Calu3 (cell line): ENCODE measurements around the gene MTUS2. TPM values are rescaled to one million over a fixed set of nuclear protein-coding genes. Genes with fewer than 3 reads are reported as not detected.

ENCODE experiments used
- BruUV-seq: library from RNA; stranded (reverse); fragments of 400-500 nt; replicated peaks from 2 replicates; lab custom pipeline; 2021; lab: Mats Ljungman, UMichigan
- CTCF ChIA-PET: fragments of 300-600 bp; sonication (Branson Sonifier 250); formaldehyde crosslinking; loops from one replicate; lab custom pipeline; 2022; ENCODE audit warnings: antibody characterized with exemption; lab: Charles Lee
- DNase-seq: peaks from one replicate; pipeline ENCODE4 v3.0.0; 2022
- H3K27ac Mint-ChIP-seq: one replicate; pipeline ENCODE4 v1.8.0; 2022; ENCODE audit warnings: mixed read lengths; ENCODE audit not compliant: unreplicated experiment
- H3K27me3 Mint-ChIP-seq: one replicate; pipeline ENCODE4 v1.8.0; 2022; ENCODE audit warnings: mixed read lengths; ENCODE audit not compliant: unreplicated experiment
- H3K36me3 Mint-ChIP-seq: one replicate; pipeline ENCODE4 v1.8.0; 2022; ENCODE audit warnings: mild to moderate bottlenecking, moderate library complexity, mixed read lengths; ENCODE audit not compliant: insufficient read depth, unreplicated experiment
- H3K4me1 Mint-ChIP-seq: one replicate; pipeline ENCODE4 v1.8.0; 2022; ENCODE audit warnings: mild to moderate bottlenecking, low read depth, mixed read lengths; ENCODE audit not compliant: unreplicated experiment
- H3K4me3 Mint-ChIP-seq: one replicate; pipeline ENCODE4 v1.8.0; 2022; ENCODE audit warnings: mild to moderate bottlenecking, low read depth, moderate library complexity, mixed read lengths; ENCODE audit not compliant: unreplicated experiment
- H3K9me3 Mint-ChIP-seq: one replicate; pipeline ENCODE4 v1.8.0; 2022; ENCODE audit warnings: low read depth, mixed read lengths; ENCODE audit not compliant: unreplicated experiment
- intact Hi-C: fragments of 100-400 bp; cut with micrococcal nuclease; formaldehyde crosslinking; loops from one replicate; pipeline ENCODE4 v1.10.0; 2022; ENCODE audit not compliant: unreplicated experiment
- total RNA-seq: library from RNA; stranded (reverse); gene quantifications from 2 replicates; pipeline ENCODE4 v1.2.3, GENCODE V29; 2022
- TF ChIP-seq, protein P1 (sequence below): fragments of 200-600 bp; IDR thresholded peaks from one replicate; pipeline ENCODE4 v1.8.0; 2022; ENCODE audit warnings: antibody characterized with exemption; ENCODE audit not compliant: unreplicated experiment

Gene MTUS2
- total RNA-seq, 1 experiment from 2014 or later: not detected

DNA sequence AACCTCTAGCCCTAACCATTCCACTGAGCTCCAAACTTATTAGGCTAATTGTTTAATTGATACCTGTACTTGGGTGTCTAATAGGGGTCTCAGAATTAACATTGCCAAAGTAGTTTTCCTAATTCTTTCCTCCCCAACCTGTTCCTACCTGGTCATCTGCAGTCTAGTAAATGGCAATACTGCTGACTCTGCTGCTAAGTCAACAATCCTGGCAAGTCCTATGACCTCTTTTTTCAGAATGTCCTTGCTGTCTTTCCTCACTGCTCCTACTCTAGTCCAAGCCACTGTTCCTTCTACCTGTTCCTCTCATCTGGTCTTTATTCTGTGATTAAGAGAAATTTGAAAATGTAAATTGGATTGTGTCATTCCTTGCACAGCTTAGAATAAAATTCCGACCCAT, 143.9 kb downstream of the MTUS2 start:
- BruUV-seq: no TSS peak
- H3K36me3 Mint-ChIP-seq: no peaks in the 10 kb centered on the region

DNA sequence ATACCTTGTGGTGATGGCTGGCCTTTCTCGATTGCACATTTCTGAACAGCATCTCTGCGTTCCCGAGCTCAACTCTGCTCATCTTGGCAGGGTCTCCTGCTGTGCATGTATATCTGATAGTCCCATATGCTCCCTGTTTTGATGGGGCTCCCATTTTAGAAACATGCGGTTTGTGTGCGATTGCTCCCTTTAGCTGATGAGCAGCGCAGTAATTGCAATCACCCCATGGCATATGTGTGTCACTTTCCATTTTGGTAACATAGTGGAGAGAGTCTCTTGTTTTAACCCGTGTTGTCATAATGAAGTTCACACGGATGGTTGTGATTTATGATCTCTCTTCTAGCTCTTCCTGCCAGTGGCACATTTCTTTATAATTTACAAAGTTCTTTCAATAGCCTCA, 144.7 kb downstream of the MTUS2 start:
- CTCF ChIA-PET: no interaction called here
- Mint-ChIP-seq H3K27ac (no peak overlapping the region), H3K27me3 (no peaks in the 10 kb centered on the region), H3K9me3 (peaks cover 18% of the 10 kb centered on the region), H3K4me3 (no peak overlapping the region), H3K36me3 (no peaks in the 10 kb centered on the region), H3K4me1 (no peaks in the 10 kb centered on the region)
- no TSS peak for BruUV-seq
- DNase-seq: no peak
- TF ChIP-seq, protein P1, sequence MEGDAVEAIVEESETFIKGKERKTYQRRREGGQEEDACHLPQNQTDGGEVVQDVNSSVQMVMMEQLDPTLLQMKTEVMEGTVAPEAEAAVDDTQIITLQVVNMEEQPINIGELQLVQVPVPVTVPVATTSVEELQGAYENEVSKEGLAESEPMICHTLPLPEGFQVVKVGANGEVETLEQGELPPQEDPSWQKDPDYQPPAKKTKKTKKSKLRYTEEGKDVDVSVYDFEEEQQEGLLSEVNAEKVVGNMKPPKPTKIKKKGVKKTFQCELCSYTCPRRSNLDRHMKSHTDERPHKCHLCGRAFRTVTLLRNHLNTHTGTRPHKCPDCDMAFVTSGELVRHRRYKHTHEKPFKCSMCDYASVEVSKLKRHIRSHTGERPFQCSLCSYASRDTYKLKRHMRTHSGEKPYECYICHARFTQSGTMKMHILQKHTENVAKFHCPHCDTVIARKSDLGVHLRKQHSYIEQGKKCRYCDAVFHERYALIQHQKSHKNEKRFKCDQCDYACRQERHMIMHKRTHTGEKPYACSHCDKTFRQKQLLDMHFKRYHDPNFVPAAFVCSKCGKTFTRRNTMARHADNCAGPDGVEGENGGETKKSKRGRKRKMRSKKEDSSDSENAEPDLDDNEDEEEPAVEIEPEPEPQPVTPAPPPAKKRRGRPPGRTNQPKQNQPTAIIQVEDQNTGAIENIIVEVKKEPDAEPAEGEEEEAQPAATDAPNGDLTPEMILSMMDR: no peak
- intact Hi-C loops: no loop called here

More for the DNA sequence above, 143.9 kb downstream of the MTUS2 start:
- intact Hi-C loops: no loop called here
- no peak overlapping the region for H3K4me3 Mint-ChIP-seq
- no peak overlapping the region for H3K27ac Mint-ChIP-seq
- no peaks in the 10 kb centered on the region for H3K27me3 Mint-ChIP-seq
- no peaks in the 10 kb centered on the region for H3K4me1 Mint-ChIP-seq
- peaks cover 20% of the 10 kb centered on the region for H3K9me3 Mint-ChIP-seq
- DNase-seq: no peak
- TF ChIP-seq, protein P1: no peak
- CTCF ChIA-PET: no interaction called here

DNA sequence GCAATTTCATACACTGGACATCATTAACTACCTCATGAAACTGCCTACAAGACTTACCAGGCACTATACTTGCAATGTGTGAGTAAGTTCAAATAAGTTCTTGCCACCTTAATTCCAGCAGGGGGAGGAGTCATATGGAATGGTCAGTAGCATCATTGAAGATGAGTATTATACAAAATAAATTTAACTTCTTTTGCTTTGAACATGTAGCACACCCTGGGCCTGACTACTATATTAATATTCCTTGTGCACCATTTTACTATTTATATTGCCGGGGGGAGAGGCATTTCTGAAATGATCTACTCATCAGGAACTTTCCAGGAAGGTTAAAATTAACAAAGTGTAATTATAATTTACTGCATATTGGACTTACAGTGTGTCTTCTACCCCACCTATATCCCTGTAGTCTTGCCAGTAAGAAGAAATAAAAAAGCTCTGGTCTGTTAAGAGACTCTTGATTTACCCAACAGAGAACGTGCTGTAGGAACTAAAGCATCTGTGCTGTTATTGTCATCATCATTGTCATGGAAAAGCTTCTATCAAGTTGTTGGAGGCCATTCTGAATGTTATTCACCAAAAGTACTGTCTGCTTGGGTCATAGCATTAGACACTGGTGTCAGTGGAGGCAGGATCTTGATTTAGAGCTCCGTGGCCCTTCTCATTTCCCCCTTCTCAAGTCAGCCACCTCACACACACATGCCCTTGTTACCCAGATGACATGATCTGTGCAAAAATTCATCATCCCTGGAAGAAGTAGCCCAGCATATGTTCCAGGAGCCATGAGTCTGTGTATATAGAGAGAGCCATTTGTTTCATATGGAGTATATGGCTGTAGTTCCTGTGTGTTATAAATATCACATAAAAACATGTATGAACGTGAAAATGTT, 147.1 kb downstream of the MTUS2 start:
- Mint-ChIP-seq H3K4me1 (no peaks in the 10 kb centered on the region), H3K9me3 (peaks cover 11% of the 10 kb centered on the region), H3K27ac (no peak overlapping the region), H3K4me3 (no peak overlapping the region), H3K36me3 (no peaks in the 10 kb centered on the region), H3K27me3 (no peaks in the 10 kb centered on the region)
- CTCF ChIA-PET: no interaction called here
- intact Hi-C loops: no loop called here
- TF ChIP-seq, protein P1: no peak
- no peak for DNase-seq
- no TSS peak for BruUV-seq

- H3K27me3 Mint-ChIP-seq: no peaks in the 10 kb centered on the region
- DNase-seq: no peak
- intact Hi-C loops: no loop called here
- no peaks in the 10 kb centered on the region for H3K36me3 Mint-ChIP-seq
- H3K27ac Mint-ChIP-seq: no peak overlapping the region
- no peaks in the 10 kb centered on the region for H3K4me1 Mint-ChIP-seq
- no peak overlapping the region for H3K4me3 Mint-ChIP-seq
- peaks cover 8% of the 10 kb centered on the region for H3K9me3 Mint-ChIP-seq
- TF ChIP-seq, protein P1: no peak
- no TSS peak for BruUV-seq
- CTCF ChIA-PET: no interaction called here
These were observed 156.1 kb downstream of the MTUS2 start for GRCh38 chr13:28976195-28976594.
